ENCODE measurements around the gene REV3L.
A peak's percentile ranks its signal among the peaks of the same experiment; 100 is the strongest.

The REV3L gene

GRCh38 chr6:111487661-111488060 is 4.6 kb upstream of the REV3L start:
- Histone ChIP-seq H3K27ac (ENCODE audit: low read length) (no peak overlapping the region), H3K4me3 (ENCODE audit: low read length) (no peak overlapping the region), H3K9ac (ENCODE audit: low read length) (no peak overlapping the region), H3K9me3 (ENCODE audit: control insufficient read depth, low read depth, low read length) (peaks cover 3% of the 10 kb centered on the region), H3K4me1 (ENCODE audit: control insufficient read depth, low read depth, low read length) (peaks cover 13% of the 10 kb centered on the region), H3K36me3 (ENCODE audit: control insufficient read depth, low read depth, low read length) (no peaks in the 10 kb centered on the region), H3K27me3 (ENCODE audit: control insufficient read depth, insufficient read depth, low read length) (no peaks in the 10 kb centered on the region)

- no peak overlapping the region for H3K27ac ChIP-seq (ENCODE audit: low read length)
These were observed 3.9 kb upstream of the REV3L start for GRCh38 chr6:111486921-111487320.

GRCh38 chr6:111486475-111486874 is 3.5 kb upstream of the REV3L start:
- Histone ChIP-seq H3K9ac (ENCODE audit: low read length) (no peak overlapping the region), H3K27ac (ENCODE audit: low read length) (no peak overlapping the region), H3K4me3 (ENCODE audit: low read length) (no peak overlapping the region), H3K27me3 (ENCODE audit: control insufficient read depth, insufficient read depth, low read length) (peaks cover 8% of the 10 kb centered on the region), H3K4me1 (ENCODE audit: control insufficient read depth, low read depth, low read length) (peaks cover 19% of the 10 kb centered on the region), H3K36me3 (ENCODE audit: control insufficient read depth, low read depth, low read length) (no peaks in the 10 kb centered on the region), H3K9me3 (ENCODE audit: control insufficient read depth, low read depth, low read length) (peaks cover 3% of the 10 kb centered on the region)

More at GRCh38 chr6:111486921-111487320, 3.9 kb upstream of the REV3L start:
- H3K27me3 ChIP-seq (ENCODE audit: control insufficient read depth, insufficient read depth, low read length), result peaks cover 3% of the 10 kb centered on the region
- H3K9me3 ChIP-seq (ENCODE audit: control insufficient read depth, low read depth, low read length), result peaks cover 3% of the 10 kb centered on the region
- H3K4me1 ChIP-seq (ENCODE audit: control insufficient read depth, low read depth, low read length), result peaks cover 14% of the 10 kb centered on the region
- H3K9ac ChIP-seq (ENCODE audit: low read length), result no peak overlapping the region
- no peak overlapping the region for H3K4me3 ChIP-seq (ENCODE audit: low read length)
- H3K36me3 ChIP-seq (ENCODE audit: control insufficient read depth, low read depth, low read length), result no peaks in the 10 kb centered on the region

- no peaks in the 10 kb centered on the region for H3K36me3 ChIP-seq (ENCODE audit: control insufficient read depth, low read depth, low read length)
- peaks cover 19% of the 10 kb centered on the region for H3K27me3 ChIP-seq (ENCODE audit: control insufficient read depth, insufficient read depth, low read length)
- no peak overlapping the region for H3K27ac ChIP-seq (ENCODE audit: low read length)
- peaks cover 3% of the 10 kb centered on the region for H3K9me3 ChIP-seq (ENCODE audit: control insufficient read depth, low read depth, low read length)
- no peak overlapping the region for H3K9ac ChIP-seq (ENCODE audit: low read length)
- H3K4me3 ChIP-seq (ENCODE audit: low read length), result no peak overlapping the region
- H3K4me1 ChIP-seq (ENCODE audit: control insufficient read depth, low read depth, low read length), result peaks cover 25% of the 10 kb centered on the region
These were observed 2.3 kb upstream of the REV3L start for GRCh38 chr6:111485342-111485741.

- peaks cover 3% of the 10 kb centered on the region for H3K9me3 ChIP-seq (ENCODE audit: control insufficient read depth, low read depth, low read length)
- H3K36me3 ChIP-seq (ENCODE audit: control insufficient read depth, low read depth, low read length), result no peaks in the 10 kb centered on the region
- peak overlapping the region; percentile 54 for H3K27ac ChIP-seq (ENCODE audit: low read length)
- H3K4me1 ChIP-seq (ENCODE audit: control insufficient read depth, low read depth, low read length), result peaks cover 25% of the 10 kb centered on the region
- peak overlapping the region; percentile 77 for H3K9ac ChIP-seq (ENCODE audit: low read length)
- peaks cover 27% of the 10 kb centered on the region for H3K27me3 ChIP-seq (ENCODE audit: control insufficient read depth, insufficient read depth, low read length)
- H3K4me3 ChIP-seq (ENCODE audit: low read length), result peak overlapping the region; percentile 97
These were observed 1.6 kb upstream of the REV3L start for GRCh38 chr6:111484633-111484930.

GRCh38 chr6:111483736-111484632 is 966 bp upstream of the REV3L start:
- Histone ChIP-seq H3K9ac (ENCODE audit: low read length) (peak overlapping the region; percentile 77), H3K36me3 (ENCODE audit: control insufficient read depth, low read depth, low read length) (no peaks in the 10 kb centered on the region), H3K4me3 (ENCODE audit: low read length) (peak overlapping the region; percentile 97), H3K27ac (ENCODE audit: low read length) (peak overlapping the region; percentile 54), H3K9me3 (ENCODE audit: control insufficient read depth, low read depth, low read length) (peaks cover 3% of the 10 kb centered on the region), H3K27me3 (ENCODE audit: control insufficient read depth, insufficient read depth, low read length) (peaks cover 33% of the 10 kb centered on the region), H3K4me1 (ENCODE audit: control insufficient read depth, low read depth, low read length) (peaks cover 27% of the 10 kb centered on the region)

- Histone ChIP-seq H3K27ac (ENCODE audit: low read length) (no peak overlapping the region), H3K4me1 (ENCODE audit: control insufficient read depth, low read depth, low read length) (peaks cover 42% of the 10 kb centered on the region)
These were observed 645 bp downstream of the REV3L start for GRCh38 chr6:111482188-111482958.

GRCh38 chr6:111481836-111482187 is 1.2 kb downstream of the REV3L start:
- H3K27ac ChIP-seq (ENCODE audit: low read length), result no peak overlapping the region
- no peaks in the 10 kb centered on the region for H3K36me3 ChIP-seq (ENCODE audit: control insufficient read depth, low read depth, low read length)
- H3K27me3 ChIP-seq (ENCODE audit: control insufficient read depth, insufficient read depth, low read length), result peaks cover 54% of the 10 kb centered on the region
- peak overlapping the region; percentile 45 for H3K9ac ChIP-seq (ENCODE audit: low read length)
- H3K4me3 ChIP-seq (ENCODE audit: low read length), result peak overlapping the region; percentile 97
- peaks cover 45% of the 10 kb centered on the region for H3K4me1 ChIP-seq (ENCODE audit: control insufficient read depth, low read depth, low read length)
- peaks cover 3% of the 10 kb centered on the region for H3K9me3 ChIP-seq (ENCODE audit: control insufficient read depth, low read depth, low read length)

More at GRCh38 chr6:111482188-111482958, 645 bp downstream of the REV3L start:
- Histone ChIP-seq H3K9me3 (ENCODE audit: control insufficient read depth, low read depth, low read length) (peaks cover 3% of the 10 kb centered on the region), H3K27me3 (ENCODE audit: control insufficient read depth, insufficient read depth, low read length) (peaks cover 49% of the 10 kb centered on the region), H3K36me3 (ENCODE audit: control insufficient read depth, low read depth, low read length) (no peaks in the 10 kb centered on the region), H3K4me3 (ENCODE audit: low read length) (peak overlapping the region; percentile 97), H3K9ac (ENCODE audit: low read length) (peak overlapping the region; percentile 77)

GRCh38 chr6:111480988-111481822 is 1.8 kb downstream of the REV3L start:
- Histone ChIP-seq H3K27ac (ENCODE audit: low read length) (no peak overlapping the region), H3K27me3 (ENCODE audit: control insufficient read depth, insufficient read depth, low read length) (peaks cover 60% of the 10 kb centered on the region), H3K4me1 (ENCODE audit: control insufficient read depth, low read depth, low read length) (peaks cover 45% of the 10 kb centered on the region), H3K4me3 (ENCODE audit: low read length) (peak overlapping the region; percentile 97), H3K9me3 (ENCODE audit: control insufficient read depth, low read depth, low read length) (no peaks in the 10 kb centered on the region), H3K9ac (ENCODE audit: low read length) (no peak overlapping the region), H3K36me3 (ENCODE audit: control insufficient read depth, low read depth, low read length) (no peaks in the 10 kb centered on the region)

GRCh38 chr6:111478749-111479148 is 4.3 kb downstream of the REV3L start:
- no peaks in the 10 kb centered on the region for H3K9me3 ChIP-seq (ENCODE audit: control insufficient read depth, low read depth, low read length)
- peaks cover 32% of the 10 kb centered on the region for H3K4me1 ChIP-seq (ENCODE audit: control insufficient read depth, low read depth, low read length)
- no peaks in the 10 kb centered on the region for H3K36me3 ChIP-seq (ENCODE audit: control insufficient read depth, low read depth, low read length)
- no peak overlapping the region for H3K9ac ChIP-seq (ENCODE audit: low read length)
- peaks cover 85% of the 10 kb centered on the region for H3K27me3 ChIP-seq (ENCODE audit: control insufficient read depth, insufficient read depth, low read length)
- H3K4me3 ChIP-seq (ENCODE audit: low read length), result no peak overlapping the region
- H3K27ac ChIP-seq (ENCODE audit: low read length), result no peak overlapping the region

- no peak overlapping the region for H3K9ac ChIP-seq (ENCODE audit: low read length)
- H3K36me3 ChIP-seq (ENCODE audit: control insufficient read depth, low read depth, low read length), result no peaks in the 10 kb centered on the region
- no peak overlapping the region for H3K27ac ChIP-seq (ENCODE audit: low read length)
- H3K4me1 ChIP-seq (ENCODE audit: control insufficient read depth, low read depth, low read length), result peaks cover 32% of the 10 kb centered on the region
- peaks cover 87% of the 10 kb centered on the region for H3K27me3 ChIP-seq (ENCODE audit: control insufficient read depth, insufficient read depth, low read length)
- H3K4me3 ChIP-seq (ENCODE audit: low read length), result no peak overlapping the region
- H3K9me3 ChIP-seq (ENCODE audit: control insufficient read depth, low read depth, low read length), result no peaks in the 10 kb centered on the region
These were observed 4.9 kb downstream of the REV3L start for GRCh38 chr6:111478064-111478476.

Data from iPS-18a (cell line).